Retinal pigment epithelial cell (primary cell): ENCODE data around the gene CRIP1.

Experiments
- DNase-seq: peaks from one replicate; pipeline ENCODE4 v3.0.0-alpha.2; 2010; ENCODE audit warnings: low read depth
- H3K4me3 ChIP-seq: 2 replicates; pipeline ENCODE4 v1.5.1; 2011; ENCODE audit warnings: mild to moderate bottlenecking, low read length, control low read depth, moderate library complexity
- CTCF ChIP-seq: conservative IDR thresholded peaks from 2 replicates; pipeline ENCODE4 v1.5.1; 2011; ENCODE audit warnings: low read depth, low read length, control low read depth, inconsistent platforms

CRIP1 gene

GRCh38 chr14:105528586-105529318 lies 42.1 kb downstream of the CRIP1 start:
- no peak for DNase-seq
- H3K4me3 ChIP-seq = no peak overlapping the region
- TF ChIP-seq CTCF = no peak

- DNase-seq = no peak
- H3K4me3 ChIP-seq = no peak overlapping the region
- no peak for TF ChIP-seq CTCF
Measured at GRCh38 chr14:105529319-105529568, 42.6 kb downstream of the CRIP1 start.

GRCh38 chr14:105529569-105530284 lies 43.0 kb downstream of the CRIP1 start:
- H3K4me3 ChIP-seq = no peak overlapping the region
- TF ChIP-seq CTCF = no peak
- DNase-seq = no peak

GRCh38 chr14:105530285-105531087 lies 43.8 kb downstream of the CRIP1 start:
- H3K4me3 ChIP-seq = no peak overlapping the region

GRCh38 chr14:105531088-105531893 lies 44.6 kb downstream of the CRIP1 start:
- H3K4me3 ChIP-seq = no peak overlapping the region
- DNase-seq = no peak
- TF ChIP-seq CTCF = no peak

More at GRCh38 chr14:105530285-105531087, 43.8 kb downstream of the CRIP1 start:
- no peak for DNase-seq
- no peak for TF ChIP-seq CTCF

GRCh38 chr14:105531894-105532623 lies 45.4 kb downstream of the CRIP1 start:
- no peak for TF ChIP-seq CTCF
- no peak overlapping the region for H3K4me3 ChIP-seq
- no peak for DNase-seq
